PC-3 (cell line): ENCODE results near the gene CCM2L. TPM values are rescaled to one million over a fixed set of nuclear protein-coding genes. Genes with fewer than 3 reads are reported as not detected.

Experiments used
- ATAC-seq: fragments of 200-7000 bp; cut with Tn5 transposase; 2 replicates; pipeline ENCODE4 v1.9.1; 2020; ENCODE audit warnings: mild to moderate bottlenecking, moderate library complexity
- BruUV-seq: library from RNA; stranded (reverse); fragments of 400-500 nt; replicated peaks from 2 replicates; lab custom pipeline; 2021; lab: Mats Ljungman, UMichigan
- CTCF ChIA-PET: fragments of 300-600 bp; sonication (Branson Sonifier 250); formaldehyde crosslinking; loops from one replicate; lab custom pipeline; 2022; ENCODE audit warnings: antibody characterized with exemption; lab: Charles Lee
- POLR2A ChIA-PET: fragments of 300-600 bp; sonication (Branson Sonifier 250); formaldehyde crosslinking; loops from one replicate; lab custom pipeline; 2022; ENCODE audit warnings: antibody characterized with exemption; ENCODE audit not compliant: unreplicated experiment; lab: Charles Lee
- DNase-seq: peaks from one replicate; pipeline ENCODE4 v3.0.0-alpha.2; 2015
- H2AFZ ChIP-seq: fragments of 300-600 bp; sonication (generic); 2 replicates; pipeline ENCODE4 v1.6.0; 2016; ENCODE audit warnings: antibody characterized with exemption, low read length
- H3F3A ChIP-seq: fragments of 300-600 bp; sonication (generic); one replicate; pipeline ENCODE4 v1.6.0; 2017; ENCODE audit warnings: antibody characterized with exemption, low read length, control low read depth, mild to moderate bottlenecking; ENCODE audit not compliant: unreplicated experiment
- H3K27ac ChIP-seq: fragments of 300-600 bp; sonication (generic); 2 replicates; pipeline ENCODE4 v1.5.1; 2016; ENCODE audit warnings: mild to moderate bottlenecking, low read length
- H3K27me3 ChIP-seq: fragments of 300-600 bp; sonication (generic); 2 replicates; pipeline ENCODE4 v1.6.1; 2016; ENCODE audit warnings: low read length, mixed read lengths
- H3K36me3 ChIP-seq: fragments of 300-600 bp; sonication (generic); 2 replicates; pipeline ENCODE4 v1.6.1; 2016; ENCODE audit warnings: low read depth, mixed run types, low read length, mixed read lengths
- H3K4me1 ChIP-seq: fragments of 300-600 bp; sonication (generic); 2 replicates; pipeline ENCODE4 v1.5.1; 2016; ENCODE audit warnings: low read length; ENCODE audit not compliant: insufficient read depth
- H3K4me2 ChIP-seq: fragments of 300-600 bp; sonication (generic); 2 replicates; pipeline ENCODE4 v1.6.0; 2016; ENCODE audit warnings: low read length
- H3K4me3 ChIP-seq: fragments of 300-600 bp; sonication (generic); 2 replicates; pipeline ENCODE4 v1.5.1; 2016; ENCODE audit warnings: mild to moderate bottlenecking, low read length, mixed read lengths
- H3K79me2 ChIP-seq: fragments of 300-600 bp; sonication (generic); 2 replicates; pipeline ENCODE4 v1.6.1; 2017; ENCODE audit warnings: low read length, mixed read lengths
- H3K9ac ChIP-seq: fragments of 300-600 bp; sonication (generic); 2 replicates; pipeline ENCODE4 v1.6.0; 2016; ENCODE audit warnings: mild to moderate bottlenecking, low read length
- H3K9me2 ChIP-seq: fragments of 300-600 bp; sonication (generic); replicated peaks from 2 replicates; pipeline ENCODE4 v1.6.1; 2016; ENCODE audit warnings: mixed run types, low read length, mixed read lengths
- H3K9me3 ChIP-seq: fragments of 300-600 bp; sonication (generic); 2 replicates; pipeline ENCODE4 v1.6.1; 2016; ENCODE audit warnings: low read length, mixed read lengths
- H4K20me1 ChIP-seq: fragments of 300-600 bp; sonication (generic); 2 replicates; pipeline ENCODE4 v1.6.1; 2016; ENCODE audit warnings: low read length, mixed read lengths
- CTCF ChIP-seq: fragments of 300-600 bp; sonication (generic); conservative IDR thresholded peaks from 2 replicates; pipeline ENCODE4 v1.5.1; 2017; ENCODE audit warnings: antibody characterized with exemption, low read depth, mild to moderate bottlenecking, low read length
- EZH2 ChIP-seq: fragments of 300-600 bp; sonication (generic); IDR thresholded peaks from one replicate; pipeline ENCODE4 v1.6.1; 2017; ENCODE audit warnings: antibody characterized with exemption, mild to moderate bottlenecking, low read length; ENCODE audit not compliant: unreplicated experiment
- EZH2phosphoT487 ChIP-seq: fragments of 300-600 bp; sonication (generic); IDR thresholded peaks from 2 replicates; pipeline ENCODE4 v1.6.1; 2018; ENCODE audit warnings: mild to moderate bottlenecking, antibody characterized with exemption, low read length, borderline replicate concordance
- intact Hi-C: fragments of 100-400 bp; cut with micrococcal nuclease; formaldehyde crosslinking; loops from 2 replicates; pipeline ENCODE4 v1.9.0; 2023
- total RNA-seq: library from RNA; depleted of rRNA; stranded (reverse); fragments of >200 nt; gene quantifications from 2 replicates; pipeline ENCODE4 v1.2.3, GENCODE V29; 2014

CCM2L gene
- total RNA-seq, 1 experiment from 2014 or later, result not detected

GRCh38 chr20:32057656-32058184, 47.5 kb downstream of the CCM2L start:
- ATAC-seq (no peak), DNase-seq (no peak)
- intact Hi-C loops, result no loop called here
- POLR2A ChIA-PET, result no interaction called here
- Histone ChIP-seq H3K36me3 (no peaks in the 10 kb centered on the region), H3K4me3 (no peak overlapping the region), H3K27me3 (peaks cover 73% of the 10 kb centered on the region), H2AFZ (no peak overlapping the region), H3K9me2 (no peaks in the 10 kb centered on the region), H3F3A (no peaks in the 10 kb centered on the region), H3K9ac (no peak overlapping the region), H3K27ac (no peak overlapping the region), H3K4me1 (no peaks in the 10 kb centered on the region), H4K20me1 (no peaks in the 10 kb centered on the region), H3K9me3 (no peaks in the 10 kb centered on the region), H3K79me2 (no peaks in the 10 kb centered on the region), H3K4me2 (no peak overlapping the region)
- no TSS peak for BruUV-seq
- CTCF ChIA-PET, result no interaction called here
- TF ChIP-seq EZH2 (no peak), CTCF (no peak), EZH2phosphoT487 (no peak)

- H3K36me3 ChIP-seq, result no peaks in the 10 kb centered on the region
- H3K4me1 ChIP-seq, result no peaks in the 10 kb centered on the region
- POLR2A ChIA-PET, result no interaction called here
- DNase-seq (no peak), ATAC-seq (no peak)
- no peak overlapping the region for H3K4me2 ChIP-seq
- CTCF ChIA-PET, result no interaction called here
- intact Hi-C loops, result no loop called here
- no peak for TF ChIP-seq EZH2phosphoT487
- H3K4me3 ChIP-seq, result no peak overlapping the region
- no peaks in the 10 kb centered on the region for H3K9me3 ChIP-seq
- H3K27ac ChIP-seq, result no peak overlapping the region
- no TSS peak for BruUV-seq
- no peaks in the 10 kb centered on the region for H4K20me1 ChIP-seq
- H3K9me2 ChIP-seq, result no peaks in the 10 kb centered on the region
- peaks cover 73% of the 10 kb centered on the region for H3K27me3 ChIP-seq
- no peak overlapping the region for H2AFZ ChIP-seq
- H3K9ac ChIP-seq, result no peak overlapping the region
- H3F3A ChIP-seq, result no peaks in the 10 kb centered on the region
- H3K79me2 ChIP-seq, result no peaks in the 10 kb centered on the region
These were observed 49.0 kb downstream of the CCM2L start for GRCh38 chr20:32059189-32059588.

- Histone ChIP-seq H2AFZ (no peak overlapping the region), H3K4me2 (no peak overlapping the region), H3K27me3 (peaks cover 66% of the 10 kb centered on the region), H3K9ac (no peak overlapping the region), H3K9me3 (no peaks in the 10 kb centered on the region), H4K20me1 (no peaks in the 10 kb centered on the region), H3F3A (no peaks in the 10 kb centered on the region), H3K27ac (no peak overlapping the region), H3K79me2 (no peaks in the 10 kb centered on the region), H3K36me3 (no peaks in the 10 kb centered on the region), H3K9me2 (no peaks in the 10 kb centered on the region), H3K4me3 (no peak overlapping the region), H3K4me1 (no peaks in the 10 kb centered on the region)
- BruUV-seq, result no TSS peak
- DNase-seq (no peak), ATAC-seq (no peak)
- TF ChIP-seq EZH2phosphoT487 (no peak), CTCF (no peak), EZH2 (no peak)
- POLR2A ChIA-PET, result no interaction called here
- CTCF ChIA-PET, result no interaction called here
- intact Hi-C loops, result no loop called here
These were observed 52.5 kb downstream of the CCM2L start for GRCh38 chr20:32062776-32063170.
